Activated CD4-positive, alpha-beta T cell treated with anti-CD3 and anti-CD28 coated beads, Interleukin-2, amount 50 U/mL, for 48 hours (primary cell): Measurements from ENCODE around the gene PLEKHS1.
"Not testable (repeated sequence)": the region's sequence is repeated elsewhere in the genome, so short reads cannot be mapped to it uniquely, and the experiment has no call there.

Experiments used
- DNase-seq, 2 experiments: peaks; one replicate each; pipeline ENCODE4 v3.0.0-alpha.2; 2020

Gene PLEKHS1

DNA sequence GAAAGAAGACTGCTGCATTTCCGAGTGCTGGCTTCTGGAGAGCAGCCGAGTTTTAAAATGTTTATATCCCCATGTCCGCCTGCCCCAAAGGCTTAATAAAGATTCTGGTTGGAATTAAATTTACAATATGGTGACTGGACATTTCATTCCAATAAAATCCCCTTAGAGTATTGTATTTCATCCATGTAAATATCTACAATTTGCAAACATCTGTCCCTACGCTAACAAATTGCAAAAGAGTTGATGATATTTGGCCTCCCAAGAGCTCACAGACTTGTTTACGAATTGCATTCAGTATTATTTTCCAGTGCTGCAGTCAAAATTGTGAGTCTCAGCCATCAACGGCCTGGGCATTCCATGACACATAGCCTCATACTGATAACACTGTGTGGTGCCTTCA, 50.1 kb downstream of the PLEKHS1 start:
- no peak for DNase-seq

DNA sequence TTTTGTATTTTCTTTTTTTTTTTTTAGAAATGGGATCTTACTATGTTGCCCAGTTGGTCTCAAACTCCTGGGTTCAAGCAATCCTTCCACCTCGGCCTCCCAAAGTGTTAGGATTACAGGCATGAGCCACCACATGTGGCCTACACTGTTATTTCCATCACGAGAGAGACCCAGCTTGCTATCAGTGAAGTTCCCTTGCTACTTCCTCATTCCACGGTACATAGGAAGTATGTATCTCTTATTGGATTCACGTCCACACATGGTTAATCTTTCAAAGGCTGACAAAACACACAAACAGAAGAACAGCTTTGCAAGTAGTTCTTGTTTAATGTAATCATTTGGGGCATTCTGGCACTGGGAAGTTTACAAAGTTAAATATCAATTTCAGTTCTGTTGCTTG, 51.5 kb downstream of the PLEKHS1 start:
- no peak for DNase-seq

DNA sequence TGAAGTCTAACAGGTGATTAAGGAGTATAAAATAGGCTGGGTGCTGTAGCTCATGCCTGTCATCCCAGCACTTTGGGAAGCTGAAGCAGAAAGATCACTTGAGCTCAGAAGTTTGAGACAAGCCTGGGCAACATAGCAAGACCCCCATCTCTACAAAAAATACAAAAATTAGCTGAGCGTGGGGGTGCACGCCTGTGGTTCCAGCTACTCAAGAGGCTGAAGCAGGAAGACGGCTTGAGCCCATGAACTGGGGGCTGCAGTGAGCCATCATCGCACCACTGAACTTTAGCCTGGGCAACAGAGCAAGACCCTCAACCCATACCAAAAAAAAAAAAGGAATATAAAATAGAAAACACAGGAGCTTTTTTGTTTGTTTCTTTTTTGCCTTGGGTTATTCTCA, 55.0 kb downstream of the PLEKHS1 start:
- DNase-seq: no peak

DNA sequence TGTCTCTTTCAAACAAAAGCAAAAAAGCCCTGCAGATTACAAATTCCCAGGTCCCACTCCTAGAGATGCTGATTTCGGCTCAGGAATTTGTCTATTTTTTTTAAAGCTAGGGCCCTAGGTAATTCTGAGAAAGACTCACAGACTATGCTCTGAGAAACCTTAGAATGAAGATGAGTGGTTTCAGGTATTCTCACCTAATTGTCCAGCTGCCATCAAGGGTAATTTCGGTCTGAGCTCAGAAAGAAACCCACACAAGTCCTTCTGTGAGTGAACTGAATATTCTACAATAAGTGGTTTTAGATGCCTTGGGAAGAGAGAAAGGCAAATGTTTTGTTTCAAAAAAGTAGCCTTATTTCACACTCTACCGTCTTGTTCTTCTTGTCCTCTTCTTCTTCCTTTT, 56.7 kb downstream of the PLEKHS1 start:
- no peak for DNase-seq

DNA sequence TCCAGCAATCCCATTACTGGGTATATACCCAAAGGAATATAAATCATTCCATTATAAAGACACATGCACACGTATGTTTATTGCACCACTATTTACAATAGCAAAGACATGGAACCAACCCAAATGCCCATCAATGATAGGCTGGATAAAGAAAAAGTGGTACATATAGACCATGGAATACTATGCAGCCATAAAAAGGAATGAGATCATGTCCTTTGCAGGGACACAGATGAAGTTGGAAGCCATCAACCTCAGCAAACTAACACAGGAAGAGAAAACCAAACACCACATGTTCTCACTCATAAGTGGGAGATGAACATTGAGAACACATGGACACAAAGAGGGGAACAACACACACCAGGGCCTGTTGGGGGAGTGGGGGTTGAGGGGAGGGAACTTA, 63.2 kb downstream of the PLEKHS1 start:
- not testable (repeated sequence) for DNase-seq

DNA sequence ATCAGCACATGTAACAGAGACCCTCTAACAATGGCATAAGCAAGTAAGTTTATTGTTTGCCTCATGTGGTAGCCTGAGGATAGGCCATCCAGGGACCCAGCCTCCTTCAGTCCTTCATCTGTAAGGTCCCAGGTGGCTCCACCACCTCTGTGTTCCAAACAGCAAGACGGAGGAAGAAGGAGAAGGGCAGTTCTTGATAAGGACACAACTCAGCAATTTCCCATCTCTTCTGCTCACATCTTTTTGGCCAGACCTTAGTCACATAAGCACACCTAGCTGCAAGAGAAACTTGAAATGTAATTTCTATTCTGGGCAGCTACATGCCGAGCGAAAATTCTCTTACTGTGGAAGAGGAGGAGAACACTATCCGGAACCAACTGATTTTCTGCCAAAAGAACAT, 68.5 kb downstream of the PLEKHS1 start:
- DNase-seq: no peak

DNA sequence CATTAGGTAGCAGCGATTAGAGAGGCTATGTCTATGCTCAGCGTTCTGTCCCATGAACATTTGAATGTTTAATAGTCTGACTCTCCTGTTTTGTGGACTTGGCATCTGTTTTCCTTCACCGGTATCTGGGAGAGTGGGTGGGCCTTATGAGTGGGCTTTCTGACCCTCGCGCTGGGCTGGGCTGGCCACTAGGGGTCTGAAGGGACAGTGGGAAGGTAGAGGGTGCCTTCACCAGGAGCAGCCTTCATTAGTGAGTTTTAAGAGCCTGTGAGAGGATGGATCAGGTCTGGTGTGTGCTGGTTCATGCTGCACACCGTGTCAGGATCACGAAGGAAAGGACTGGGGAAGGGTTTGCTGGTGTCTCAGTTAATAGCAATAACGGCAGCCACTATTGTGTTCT, 69.0 kb downstream of the PLEKHS1 start:
- DNase-seq: no peak

DNA sequence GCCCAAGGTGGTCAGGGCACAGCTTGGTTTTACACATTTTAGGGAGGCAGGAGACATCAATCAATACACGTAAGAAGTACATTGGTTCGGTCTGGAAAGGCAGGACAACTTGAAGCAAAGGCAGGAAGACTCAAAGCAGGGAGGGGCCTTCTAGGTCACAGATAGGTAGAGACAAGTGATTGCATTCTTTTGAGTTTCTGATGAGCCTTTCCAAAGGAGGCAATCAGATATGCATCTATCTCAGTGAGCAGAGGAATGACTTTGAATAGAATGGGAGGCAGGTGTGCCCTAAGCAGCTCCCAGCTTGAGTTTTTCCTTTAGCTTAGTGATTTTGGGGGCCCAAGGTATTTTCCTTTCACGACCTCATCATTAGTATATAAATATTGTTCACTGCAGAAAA, 69.8 kb downstream of the PLEKHS1 start:
- DNase-seq: not testable (repeated sequence)

DNA sequence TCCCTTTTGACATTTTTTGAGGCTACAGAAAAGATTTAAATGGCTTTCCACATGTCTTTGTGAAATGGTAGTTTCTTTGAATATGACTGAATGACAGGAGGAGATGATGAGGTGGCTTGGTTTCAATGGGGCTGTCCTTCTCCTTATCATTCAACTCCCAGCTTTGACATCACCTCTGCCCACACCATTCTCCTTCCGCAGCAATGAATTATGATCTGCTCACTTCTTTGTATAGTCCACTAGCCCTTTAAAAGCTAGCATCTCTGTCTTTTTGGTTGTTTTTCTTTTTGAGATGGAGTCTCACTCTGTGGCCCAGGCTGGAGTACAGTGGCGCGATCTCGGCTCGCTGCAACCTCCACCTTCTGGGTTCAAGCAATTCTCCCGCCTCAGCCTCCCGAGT, 70.7 kb downstream of the PLEKHS1 start:
- DNase-seq: no peak

DNA sequence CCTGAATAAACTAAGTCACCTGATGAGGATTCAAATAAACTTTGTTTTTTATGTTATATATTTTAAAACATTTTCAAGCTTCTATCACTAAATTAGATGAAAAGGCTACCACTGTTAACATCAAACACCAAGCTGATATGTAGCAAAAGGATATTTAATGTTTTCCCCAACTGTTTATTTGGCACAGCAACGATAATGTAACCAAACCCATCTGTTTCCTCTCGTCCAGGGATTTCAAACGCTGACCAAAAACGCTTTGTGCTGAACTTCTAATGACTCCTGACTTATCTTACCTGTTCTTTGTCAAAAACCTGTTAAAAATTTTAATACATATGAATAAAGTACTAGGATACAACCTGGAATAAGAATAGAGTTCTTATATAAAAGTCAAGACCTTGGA, 71.9 kb downstream of the PLEKHS1 start:
- no peak for DNase-seq

DNA sequence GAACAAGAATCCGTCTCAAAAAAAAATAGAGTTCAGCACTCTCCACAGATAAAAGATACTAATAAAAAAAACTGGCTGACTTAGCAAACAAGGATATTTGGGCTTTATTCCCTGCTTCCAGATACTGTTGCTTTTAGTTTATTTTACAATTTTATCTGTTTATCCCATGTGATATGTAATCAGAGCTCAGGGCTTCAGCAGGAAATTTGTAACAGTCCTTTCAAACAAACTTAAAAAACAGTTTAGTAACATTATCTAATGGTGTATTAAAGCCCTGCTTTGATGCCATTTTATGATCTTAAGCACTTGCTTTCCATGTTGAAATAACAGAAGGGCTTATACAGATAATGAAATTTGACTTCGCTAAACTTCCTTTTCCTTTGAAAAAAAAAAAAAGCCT, 74.3 kb downstream of the PLEKHS1 start:
- DNase-seq: no peak

DNA sequence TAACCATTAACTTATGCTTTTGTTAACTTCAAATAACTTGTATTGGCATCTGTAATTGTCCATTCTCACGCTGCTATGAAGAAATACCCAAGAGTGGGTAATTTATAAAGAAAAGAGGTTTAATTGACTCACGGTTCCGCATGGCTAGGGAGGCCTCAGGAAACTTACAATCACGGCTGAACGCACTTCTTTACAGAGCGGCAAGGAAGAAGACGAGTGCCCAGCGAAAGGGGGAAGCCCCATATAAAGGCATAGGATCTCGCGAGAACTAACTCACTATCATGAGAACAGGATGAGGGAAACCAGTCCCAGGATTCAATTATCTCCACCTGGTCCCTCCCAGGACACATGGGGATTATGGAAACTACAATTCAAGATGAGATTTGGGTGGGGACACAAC, 77.1 kb downstream of the PLEKHS1 start:
- DNase-seq: not testable (repeated sequence)
